ENCODE results near the gene MYO3B.

GRCh38 chr2:170362871-170363631, 185.1 kb downstream of the MYO3B start:
- no peak for TF ChIP-seq FOXK2 (IDR thresholded peaks at IDR 0.05)
- no peak for TF ChIP-seq CTBP1 (IDR thresholded peaks at IDR 0.05; ENCODE audit: borderline replicate concordance)
